HCT116 (cell line): Measurements from ENCODE around the gene CFAP53. TPM values are rescaled to one million over a fixed set of nuclear protein-coding genes. Genes with fewer than 3 reads are reported as not detected.

Experiments used
- ATAC-seq: fragments of 200-7000 bp; cut with Tn5 transposase; 2 replicates; pipeline ENCODE4 v1.9.1; 2020; ENCODE audit warnings: mild to moderate bottlenecking, moderate library complexity
- BruUV-seq: library from RNA; stranded (reverse); fragments of 400-500 nt; replicated peaks from 2 replicates; lab custom pipeline; 2021; lab: Mats Ljungman, UMichigan
- CTCF ChIA-PET: fragments of 300-600 bp; sonication (Branson Sonifier 250); formaldehyde crosslinking; loops from one replicate; lab custom pipeline; 2021; ENCODE audit warnings: antibody characterized with exemption; lab: Charles Lee
- POLR2A ChIA-PET: fragments of 300-600, 350-600 bp; sonication (Branson Sonifier 250); formaldehyde crosslinking; loops from one replicate; lab custom pipeline; 2021; ENCODE audit warnings: antibody characterized with exemption; lab: Charles Lee
- RAD21 ChIA-PET, 2 experiments: fragments of 300-600 bp; sonication (Branson Sonifier 250); formaldehyde crosslinking; loops; one replicate each; lab custom pipeline; 2023; ENCODE audit warnings: low total read pairs in 2 of 2; ENCODE audit not compliant: uncharacterized antibody in 2 of 2, unreplicated experiment in 2 of 2, low non-redundant PET in 1 of 2; lab: Charles Lee
- DNase-seq: peaks from one replicate; pipeline ENCODE4 v3.0.0-alpha.2; 2010; ENCODE audit warnings: low read depth, low spot score
- H2AFZ ChIP-seq: fragments of 200-600 bp; shearing (Covaris generic), sonication (generic); 2 replicates; pipeline ENCODE4 v1.6.1; 2017; ENCODE audit warnings: low read depth, mixed run types, mixed read lengths, antibody characterized with exemption, low read length; ENCODE audit not compliant: poor library complexity, severe bottlenecking
- H3K27ac ChIP-seq: 2 replicates; pipeline ENCODE4 v1.5.1; 2012; ENCODE audit warnings: low read depth, low read length
- H3K27me3 ChIP-seq: fragments of 200-600 bp; sonication (generic); 2 replicates; pipeline ENCODE4 v1.6.1; 2016; ENCODE audit warnings: mixed run types, low read length, mixed read lengths; ENCODE audit not compliant: insufficient read depth
- H3K36me3 ChIP-seq, 2 experiments: fragments of 200-500 bp in 1 of 2; fragments of 200-600 bp in 1 of 2; sonication (Bioruptor generic) in 1 of 2; sonication (generic) in 1 of 2; 2 replicates each; pipeline versions ENCODE4 v1.5.1 to v1.6.1; 2014 to 2016; ENCODE audit warnings: low read length in 2 of 2, inconsistent platforms in 1 of 2, mixed read lengths in 1 of 2, mixed run types in 1 of 2; ENCODE audit not compliant: insufficient read depth in 2 of 2, control insufficient read depth in 1 of 2
- H3K4me1 ChIP-seq, 2 experiments: fragments of 200-600 bp in 1 of 2; sonication (generic) in 1 of 2; 2 replicates each; pipeline versions ENCODE4 v1.5.1 to v1.6.1; 2012 to 2017; ENCODE audit warnings: low read length in 2 of 2, inconsistent platforms in 1 of 2, mild to moderate bottlenecking in 1 of 2, mixed read lengths in 1 of 2, mixed run types in 1 of 2, moderate library complexity in 1 of 2; ENCODE audit not compliant: insufficient read depth in 2 of 2, control insufficient read depth in 1 of 2
- H3K4me2 ChIP-seq: fragments of 200-600 bp; sonication (generic); 2 replicates; pipeline ENCODE4 v1.6.1; 2017; ENCODE audit warnings: mixed run types, low read length, mixed read lengths
- H3K4me3 ChIP-seq, 2 experiments: fragments of 200-600 bp in 1 of 2; sonication (generic) in 1 of 2; replicated peaks in 1 of 2; 2 replicates each; pipeline ENCODE4 v1.5.1; 2011 to 2016; ENCODE audit warnings: low read length in 2 of 2, control low read depth in 1 of 2, low read depth in 1 of 2, mild to moderate bottlenecking in 1 of 2, mixed read lengths in 1 of 2, mixed run types in 1 of 2
- H3K79me2 ChIP-seq: fragments of 200-600 bp; sonication (generic); 2 replicates; pipeline ENCODE4 v1.6.1; 2017; ENCODE audit warnings: mild to moderate bottlenecking, mixed run types, low read length, moderate library complexity, mixed read lengths; ENCODE audit not compliant: insufficient read depth
- H3K9ac ChIP-seq: fragments of 200-600 bp; sonication (generic); 2 replicates; pipeline ENCODE4 v1.6.1; 2016; ENCODE audit warnings: low read length, mixed read lengths
- H3K9me2 ChIP-seq: fragments of 200-600 bp; sonication (generic), shearing (Covaris generic); 2 replicates; pipeline ENCODE4 v1.6.1; 2017; ENCODE audit warnings: mixed run types, mild to moderate bottlenecking, moderate library complexity; ENCODE audit not compliant: insufficient read depth
- H3K9me3 ChIP-seq, 2 experiments: fragments of 200-500 bp in 1 of 2; fragments of 200-600 bp in 1 of 2; sonication (Bioruptor generic) in 1 of 2; sonication (generic) in 1 of 2; 2 replicates each; pipeline ENCODE4 v1.6.1; 2014 to 2017; ENCODE audit warnings: low read length in 2 of 2, mixed read lengths in 2 of 2, inconsistent platforms in 1 of 2, low read depth in 1 of 2, mild to moderate bottlenecking in 1 of 2, mixed run types in 1 of 2, moderate library complexity in 1 of 2; ENCODE audit not compliant: control insufficient read depth in 1 of 2, insufficient read depth in 1 of 2
- H4K20me1 ChIP-seq: fragments of 200-600 bp; sonication (generic), shearing (Covaris generic); 2 replicates; pipeline ENCODE4 v1.6.1; 2017; ENCODE audit warnings: mixed run types, mild to moderate bottlenecking, moderate library complexity; ENCODE audit not compliant: insufficient read depth
- CBX3 ChIP-seq: IDR thresholded peaks from 2 replicates; pipeline ENCODE4 v1.6.1; 2012; ENCODE audit warnings: low read depth
- CEBPB ChIP-seq: IDR thresholded peaks from 2 replicates; pipeline ENCODE4 v1.6.1; 2012; ENCODE audit warnings: low read depth
- EGR1 ChIP-seq: IDR thresholded peaks from 2 replicates; pipeline ENCODE4 v1.6.1; 2012; ENCODE audit warnings: low read depth
- EZH2 ChIP-seq: fragments of 200-600 bp; sonication (generic); IDR thresholded peaks from 2 replicates; pipeline ENCODE4 v1.6.1; 2017; ENCODE audit warnings: antibody characterized with exemption, mixed run types
- EZH2phosphoT487 ChIP-seq: fragments of 200-600 bp; IDR thresholded peaks from 2 replicates; pipeline ENCODE4 v1.6.1; 2018; ENCODE audit warnings: antibody characterized with exemption, borderline replicate concordance
- JUND ChIP-seq: IDR thresholded peaks from 2 replicates; pipeline ENCODE4 v1.6.1; 2012
- POLR2A ChIP-seq: IDR thresholded peaks from 2 replicates; pipeline ENCODE4 v1.7.0; 2011; ENCODE audit warnings: borderline replicate concordance; ENCODE audit not compliant: insufficient read depth, insufficient read length; ENCODE audit errors: extremely low read depth
- POLR2AphosphoS5 ChIP-seq: IDR thresholded peaks from 2 replicates; pipeline ENCODE4 v1.6.1; 2011; ENCODE audit warnings: mild to moderate bottlenecking, low read depth, low read length, moderate library complexity
- RAD21 ChIP-seq: IDR thresholded peaks from 2 replicates; pipeline ENCODE4 v1.6.1; 2012; ENCODE audit warnings: low read depth, mild to moderate bottlenecking
- SIN3A ChIP-seq: IDR thresholded peaks from 2 replicates; pipeline ENCODE4 v1.6.1; 2012; ENCODE audit warnings: low read depth
- SP1 ChIP-seq: IDR thresholded peaks from 2 replicates; pipeline ENCODE4 v1.6.1; 2012; ENCODE audit warnings: low read depth
- YY1 ChIP-seq: IDR thresholded peaks from 2 replicates; pipeline ENCODE4 v1.6.1; 2011; ENCODE audit warnings: low read length, low read depth, moderate library complexity, mild to moderate bottlenecking; ENCODE audit not compliant: insufficient replicate concordance; ENCODE audit errors: extremely low read depth
- ZFX ChIP-seq: fragments of 450-650 bp; IDR thresholded peaks from 2 replicates; pipeline ENCODE4 v1.6.1; 2017
- ZNF274 ChIP-seq: fragments of 200-500 bp; sonication (Bioruptor generic); IDR thresholded peaks from 2 replicates; pipeline ENCODE4 v1.6.1; 2014; ENCODE audit warnings: mild to moderate bottlenecking, low read depth, low read length, inconsistent platforms
- intact Hi-C: fragments of 100-400 bp; cut with micrococcal nuclease; formaldehyde crosslinking; loops from 2 replicates; pipeline ENCODE4 v1.10.0; 2022
- total RNA-seq: library from RNA; stranded (reverse); gene quantifications from one replicate; pipeline ENCODE4 v1.2.1, GENCODE V29; 2021; ENCODE audit not compliant: unreplicated experiment
- TF ChIP-seq, protein P1 (sequence below): IDR thresholded peaks from 2 replicates; pipeline ENCODE4 v1.6.1; 2012
- TF ChIP-seq, protein P2 (sequence below): IDR thresholded peaks from 2 replicates; pipeline ENCODE4 v1.6.1; 2011; ENCODE audit warnings: mild to moderate bottlenecking, low read length, moderate library complexity; ENCODE audit not compliant: insufficient replicate concordance; ENCODE audit errors: extremely low read depth
- TF ChIP-seq, protein P3 (sequence below), 3 experiments: fragments of 200-600 bp in 1 of 3; sonication (generic) in 1 of 3; IDR thresholded peaks in 2 of 3; conservative IDR thresholded peaks in 1 of 3; 2 replicates each; pipeline ENCODE4 v1.5.1; 2012 to 2017; ENCODE audit warnings: low read depth in 2 of 3, low read length in 2 of 3, antibody characterized with exemption in 1 of 3, borderline replicate concordance in 1 of 3, control low read depth in 1 of 3, mild to moderate bottlenecking in 1 of 3, mixed read lengths in 1 of 3, mixed run types in 1 of 3, moderate library complexity in 1 of 3; ENCODE audit not compliant: insufficient read depth in 1 of 3
- TF ChIP-seq, protein P4 (sequence below): IDR thresholded peaks from 2 replicates; pipeline ENCODE4 v1.6.1; 2012
- TF ChIP-seq, protein P5 (sequence below): IDR thresholded peaks from 2 replicates; pipeline ENCODE4 v1.6.1; 2012; ENCODE audit warnings: low read depth

CFAP53 gene
- total RNA-seq, 1 experiment from 2014 or later: 1.1 TPM

DNA sequence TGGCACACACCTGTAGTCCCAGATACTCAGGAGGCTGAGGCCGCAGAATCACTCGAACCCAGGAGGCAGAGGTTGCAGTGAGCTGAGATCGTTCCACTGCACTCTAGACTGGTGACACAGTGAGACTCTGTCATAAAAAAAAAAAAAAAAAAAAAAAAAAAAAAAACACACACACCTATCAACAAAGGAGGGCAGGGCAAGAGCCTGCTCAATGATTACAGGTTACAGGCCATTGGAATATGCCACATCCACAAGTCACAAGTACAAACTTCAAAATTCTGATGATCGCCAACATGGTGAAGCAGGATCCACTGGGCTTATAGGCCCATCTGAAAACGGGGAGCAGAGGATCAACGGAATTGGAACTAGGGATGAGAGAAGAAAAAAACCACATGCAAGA is 77.6 kb downstream of the CFAP53 start:
- no peak for DNase-seq

More for the DNA sequence above, 77.6 kb downstream of the CFAP53 start:
- Histone ChIP-seq H3K9me2 (no peaks in the 10 kb centered on the region), H4K20me1 (no peaks in the 10 kb centered on the region), H3K36me3 (no peaks in the 10 kb centered on the region), H3K79me2 (no peaks in the 10 kb centered on the region), H3K4me2 (no peak overlapping the region), H3K9ac (no peak overlapping the region), H3K27ac (no peak overlapping the region), H3K4me1 (peaks cover 9 to 18% of the 10 kb centered on the region in 2 experiments; a peak in 3 of 4 replicates), H3K4me3 (no peak overlapping the region), H3K9me3 (no peaks in the 10 kb centered on the region), H2AFZ (no peak overlapping the region)
- no peak for ATAC-seq
- ChIA-PET RAD21 (no interaction called here), POLR2A (no interaction called here)
- intact Hi-C loops: no loop called here
- BruUV-seq: no TSS peak
- TF ChIP-seq EZH2 (no peak), EZH2phosphoT487 (no peak), RAD21 (no peak), YY1 (no peak), CBX3 (no peak), SIN3A (no peak), CEBPB (no peak), POLR2A (no peak), ZFX (no peak), EGR1 (no peak), JUND (no peak), SP1 (no peak), POLR2AphosphoS5 (no peak), ZNF274 (no peak)
- TF ChIP-seq, protein P1, sequence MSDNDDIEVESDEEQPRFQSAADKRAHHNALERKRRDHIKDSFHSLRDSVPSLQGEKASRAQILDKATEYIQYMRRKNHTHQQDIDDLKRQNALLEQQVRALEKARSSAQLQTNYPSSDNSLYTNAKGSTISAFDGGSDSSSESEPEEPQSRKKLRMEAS: no peak
- TF ChIP-seq, protein P2, sequence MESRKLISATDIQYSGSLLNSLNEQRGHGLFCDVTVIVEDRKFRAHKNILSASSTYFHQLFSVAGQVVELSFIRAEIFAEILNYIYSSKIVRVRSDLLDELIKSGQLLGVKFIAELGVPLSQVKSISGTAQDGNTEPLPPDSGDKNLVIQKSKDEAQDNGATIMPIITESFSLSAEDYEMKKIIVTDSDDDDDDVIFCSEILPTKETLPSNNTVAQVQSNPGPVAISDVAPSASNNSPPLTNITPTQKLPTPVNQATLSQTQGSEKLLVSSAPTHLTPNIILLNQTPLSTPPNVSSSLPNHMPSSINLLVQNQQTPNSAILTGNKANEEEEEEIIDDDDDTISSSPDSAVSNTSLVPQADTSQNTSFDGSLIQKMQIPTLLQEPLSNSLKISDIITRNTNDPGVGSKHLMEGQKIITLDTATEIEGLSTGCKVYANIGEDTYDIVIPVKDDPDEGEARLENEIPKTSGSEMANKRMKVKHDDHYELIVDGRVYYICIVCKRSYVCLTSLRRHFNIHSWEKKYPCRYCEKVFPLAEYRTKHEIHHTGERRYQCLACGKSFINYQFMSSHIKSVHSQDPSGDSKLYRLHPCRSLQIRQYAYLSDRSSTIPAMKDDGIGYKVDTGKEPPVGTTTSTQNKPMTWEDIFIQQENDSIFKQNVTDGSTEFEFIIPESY: no peak
- TF ChIP-seq, protein P3, sequence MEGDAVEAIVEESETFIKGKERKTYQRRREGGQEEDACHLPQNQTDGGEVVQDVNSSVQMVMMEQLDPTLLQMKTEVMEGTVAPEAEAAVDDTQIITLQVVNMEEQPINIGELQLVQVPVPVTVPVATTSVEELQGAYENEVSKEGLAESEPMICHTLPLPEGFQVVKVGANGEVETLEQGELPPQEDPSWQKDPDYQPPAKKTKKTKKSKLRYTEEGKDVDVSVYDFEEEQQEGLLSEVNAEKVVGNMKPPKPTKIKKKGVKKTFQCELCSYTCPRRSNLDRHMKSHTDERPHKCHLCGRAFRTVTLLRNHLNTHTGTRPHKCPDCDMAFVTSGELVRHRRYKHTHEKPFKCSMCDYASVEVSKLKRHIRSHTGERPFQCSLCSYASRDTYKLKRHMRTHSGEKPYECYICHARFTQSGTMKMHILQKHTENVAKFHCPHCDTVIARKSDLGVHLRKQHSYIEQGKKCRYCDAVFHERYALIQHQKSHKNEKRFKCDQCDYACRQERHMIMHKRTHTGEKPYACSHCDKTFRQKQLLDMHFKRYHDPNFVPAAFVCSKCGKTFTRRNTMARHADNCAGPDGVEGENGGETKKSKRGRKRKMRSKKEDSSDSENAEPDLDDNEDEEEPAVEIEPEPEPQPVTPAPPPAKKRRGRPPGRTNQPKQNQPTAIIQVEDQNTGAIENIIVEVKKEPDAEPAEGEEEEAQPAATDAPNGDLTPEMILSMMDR (IDR thresholded peaks at IDR 0.05 in 2 of 3, conservative IDR thresholded peaks at IDR 0.05 in 1 of 3; ENCODE audit: borderline replicate concordance in 1 of 3, insufficient read depth in 1 of 3, low read depth in 2 of 3, low read length in 2 of 3): no peak
- TF ChIP-seq, protein P4, sequence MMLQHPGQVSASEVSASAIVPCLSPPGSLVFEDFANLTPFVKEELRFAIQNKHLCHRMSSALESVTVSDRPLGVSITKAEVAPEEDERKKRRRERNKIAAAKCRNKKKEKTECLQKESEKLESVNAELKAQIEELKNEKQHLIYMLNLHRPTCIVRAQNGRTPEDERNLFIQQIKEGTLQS: no peak
- TF ChIP-seq, protein P5, sequence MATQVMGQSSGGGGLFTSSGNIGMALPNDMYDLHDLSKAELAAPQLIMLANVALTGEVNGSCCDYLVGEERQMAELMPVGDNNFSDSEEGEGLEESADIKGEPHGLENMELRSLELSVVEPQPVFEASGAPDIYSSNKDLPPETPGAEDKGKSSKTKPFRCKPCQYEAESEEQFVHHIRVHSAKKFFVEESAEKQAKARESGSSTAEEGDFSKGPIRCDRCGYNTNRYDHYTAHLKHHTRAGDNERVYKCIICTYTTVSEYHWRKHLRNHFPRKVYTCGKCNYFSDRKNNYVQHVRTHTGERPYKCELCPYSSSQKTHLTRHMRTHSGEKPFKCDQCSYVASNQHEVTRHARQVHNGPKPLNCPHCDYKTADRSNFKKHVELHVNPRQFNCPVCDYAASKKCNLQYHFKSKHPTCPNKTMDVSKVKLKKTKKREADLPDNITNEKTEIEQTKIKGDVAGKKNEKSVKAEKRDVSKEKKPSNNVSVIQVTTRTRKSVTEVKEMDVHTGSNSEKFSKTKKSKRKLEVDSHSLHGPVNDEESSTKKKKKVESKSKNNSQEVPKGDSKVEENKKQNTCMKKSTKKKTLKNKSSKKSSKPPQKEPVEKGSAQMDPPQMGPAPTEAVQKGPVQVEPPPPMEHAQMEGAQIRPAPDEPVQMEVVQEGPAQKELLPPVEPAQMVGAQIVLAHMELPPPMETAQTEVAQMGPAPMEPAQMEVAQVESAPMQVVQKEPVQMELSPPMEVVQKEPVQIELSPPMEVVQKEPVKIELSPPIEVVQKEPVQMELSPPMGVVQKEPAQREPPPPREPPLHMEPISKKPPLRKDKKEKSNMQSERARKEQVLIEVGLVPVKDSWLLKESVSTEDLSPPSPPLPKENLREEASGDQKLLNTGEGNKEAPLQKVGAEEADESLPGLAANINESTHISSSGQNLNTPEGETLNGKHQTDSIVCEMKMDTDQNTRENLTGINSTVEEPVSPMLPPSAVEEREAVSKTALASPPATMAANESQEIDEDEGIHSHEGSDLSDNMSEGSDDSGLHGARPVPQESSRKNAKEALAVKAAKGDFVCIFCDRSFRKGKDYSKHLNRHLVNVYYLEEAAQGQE: no peak
- TF ChIP-seq, all 23 proteins: peak for 0
- H3K27me3 ChIP-seq: no peaks in the 10 kb centered on the region
- CTCF ChIA-PET: no interaction called here
